ENCODE data around the gene MYH6.
"Not testable (repeated sequence)": the region's sequence is repeated elsewhere in the genome, so short reads cannot be mapped to it uniquely, and the experiment has no call there.

MYH6 gene

GRCh38 chr14:23389871-23390270 is 18.2 kb downstream of the MYH6 start:
- not testable (repeated sequence) for FAIRE-seq

GRCh38 chr14:23389396-23389795 is 18.7 kb downstream of the MYH6 start:
- no peak for FAIRE-seq

GRCh38 chr14:23388996-23389395 is 19.1 kb downstream of the MYH6 start:
- FAIRE-seq = no peak

GRCh38 chr14:23387916-23388882 is 19.9 kb downstream of the MYH6 start:
- no peak for FAIRE-seq

GRCh38 chr14:23386999-23387398 is 21.1 kb downstream of the MYH6 start:
- no peak for FAIRE-seq

GRCh38 chr14:23386266-23386657 is 21.8 kb downstream of the MYH6 start:
- not testable (repeated sequence) for FAIRE-seq

- no peak for FAIRE-seq
Measured at GRCh38 chr14:23385642-23386265, 22.3 kb downstream of the MYH6 start.

GRCh38 chr14:23385244-23385641 is 22.8 kb downstream of the MYH6 start:
- FAIRE-seq = no peak

GRCh38 chr14:23384364-23385080 is 23.6 kb downstream of the MYH6 start:
- no peak for FAIRE-seq

- FAIRE-seq = no peak
Measured at GRCh38 chr14:23382731-23383440, 25.2 kb downstream of the MYH6 start.

- FAIRE-seq = no peak
Measured at GRCh38 chr14:23382276-23382675, 25.8 kb downstream of the MYH6 start.

GRCh38 chr14:23381871-23382270 is 26.2 kb downstream of the MYH6 start:
- no peak for FAIRE-seq

GRCh38 chr14:23380976-23381375 is 27.1 kb downstream of the MYH6 start:
- no peak for FAIRE-seq

- no peak for FAIRE-seq
Measured at GRCh38 chr14:23380197-23380914, 27.7 kb downstream of the MYH6 start.

- FAIRE-seq = no peak
Measured at GRCh38 chr14:23379366-23380196, 28.5 kb downstream of the MYH6 start.

GRCh38 chr14:23378612-23379220 is 29.4 kb downstream of the MYH6 start:
- no peak for FAIRE-seq

- no peak for FAIRE-seq
Measured at GRCh38 chr14:23377573-23378563, 30.2 kb downstream of the MYH6 start.

GRCh38 chr14:23377198-23377550 is 30.9 kb downstream of the MYH6 start:
- FAIRE-seq = no peak

GRCh38 chr14:23376482-23377197 is 31.4 kb downstream of the MYH6 start, which contains the start of gene CMTM5:
TSS of gene CMTM5 (plus strand) at chr14:23377046. CDS start at chr14:23377252, 206 bp downstream.
- FAIRE-seq = no peak

Measured in TTC549 (cell line).